NT2/D1 (cell line): ENCODE results near the gene ARHGAP35.

ENCODE experiments used
- SUZ12 ChIP-seq: IDR thresholded peaks from 2 replicates; pipeline ENCODE4 v1.6.1; 2011; ENCODE audit not compliant: insufficient read length, insufficient read depth; ENCODE audit errors: extremely low read depth
- YY1 ChIP-seq: IDR thresholded peaks from 2 replicates; pipeline ENCODE4 v1.6.1; 2011; ENCODE audit not compliant: insufficient read length, insufficient read depth

- TF ChIP-seq SUZ12 (no peak), YY1 (no peak)
Measured at GRCh38 chr19:46875234-46875633, 14.4 kb downstream of the ARHGAP35 start.
